ENCODE results near the gene RPL38.
"Not testable (repeated sequence)": the region's sequence is repeated elsewhere in the genome, so short reads cannot be mapped to it uniquely, and the experiment has no call there.

Gene RPL38

DNA sequence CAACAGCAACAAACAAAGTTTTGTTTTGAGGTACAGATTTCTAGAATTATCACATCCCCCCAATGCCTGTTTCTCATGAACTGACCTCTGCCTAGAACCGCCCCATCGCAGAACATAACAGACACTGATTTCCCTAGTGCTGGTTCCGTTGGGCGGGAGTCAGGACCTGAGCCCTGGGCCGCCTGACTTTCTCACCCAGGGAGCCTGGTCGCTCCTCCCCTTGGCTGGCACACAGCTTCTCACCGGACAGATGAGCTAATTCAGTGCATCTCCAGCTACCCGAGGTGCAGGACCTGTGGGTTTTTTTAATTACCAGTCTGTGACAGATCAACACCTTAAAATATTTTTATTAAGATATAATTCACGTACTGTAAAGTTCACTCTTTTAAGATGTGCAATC is 20.1 kb upstream of the RPL38 start:
- no peak for DNase-seq (ENCODE audit: extremely low read depth in 1 of 2, low read depth in 1 of 2)

DNA sequence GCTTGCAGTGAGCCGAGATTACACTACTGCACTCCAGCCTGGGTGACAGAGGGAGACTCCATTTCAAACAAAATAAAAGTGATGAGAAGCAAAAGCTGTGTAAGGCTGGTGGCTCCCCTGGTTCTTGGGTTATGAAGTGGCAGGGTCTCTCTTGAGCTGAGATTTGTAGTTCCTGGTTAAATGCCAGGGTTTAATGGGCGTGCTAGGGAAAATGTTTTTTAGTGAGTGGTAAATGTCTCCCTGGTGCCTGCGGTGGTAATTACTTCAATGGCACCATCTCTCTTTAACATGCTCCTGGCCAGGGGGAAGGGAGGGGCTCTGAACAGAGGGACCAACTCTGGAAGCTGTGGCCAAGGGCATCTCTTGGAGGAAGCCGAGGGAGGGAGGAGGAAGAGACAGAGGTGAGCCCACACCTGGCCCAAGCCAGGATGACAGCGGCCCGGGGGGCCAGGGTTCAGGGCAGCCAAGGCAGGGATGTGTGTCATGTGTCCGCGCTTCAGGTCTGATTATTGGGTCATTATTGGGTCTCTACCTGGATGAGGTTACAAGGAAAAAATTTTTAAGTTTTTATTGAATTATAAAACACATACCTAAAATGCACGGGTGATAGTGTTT is 17.8 kb upstream of the RPL38 start:
- DNase-seq (ENCODE audit: extremely low read depth in 1 of 2, low read depth in 1 of 2): no peak

DNA sequence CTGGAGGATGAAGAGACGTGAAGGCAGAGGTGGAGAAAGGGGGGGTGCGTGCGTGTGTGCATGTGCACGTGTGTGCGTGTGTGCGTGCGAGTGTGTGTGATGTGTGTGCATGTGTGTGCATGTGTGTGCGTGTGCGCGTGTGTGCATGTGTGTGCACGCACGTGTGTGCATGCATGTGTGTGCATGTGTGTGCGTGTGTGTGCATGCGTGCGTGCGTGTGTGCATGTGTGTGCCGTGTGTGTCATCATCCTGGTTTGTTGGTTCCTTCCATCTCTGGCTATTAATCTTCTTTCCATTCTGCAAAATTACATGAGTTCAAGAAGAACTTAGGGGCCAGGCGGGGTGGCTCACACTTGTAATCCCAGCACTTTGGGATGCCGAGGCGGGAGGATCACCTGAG is 17.0 kb upstream of the RPL38 start:
- DNase-seq (ENCODE audit: extremely low read depth in 1 of 2, low read depth in 1 of 2): no peak

DNA sequence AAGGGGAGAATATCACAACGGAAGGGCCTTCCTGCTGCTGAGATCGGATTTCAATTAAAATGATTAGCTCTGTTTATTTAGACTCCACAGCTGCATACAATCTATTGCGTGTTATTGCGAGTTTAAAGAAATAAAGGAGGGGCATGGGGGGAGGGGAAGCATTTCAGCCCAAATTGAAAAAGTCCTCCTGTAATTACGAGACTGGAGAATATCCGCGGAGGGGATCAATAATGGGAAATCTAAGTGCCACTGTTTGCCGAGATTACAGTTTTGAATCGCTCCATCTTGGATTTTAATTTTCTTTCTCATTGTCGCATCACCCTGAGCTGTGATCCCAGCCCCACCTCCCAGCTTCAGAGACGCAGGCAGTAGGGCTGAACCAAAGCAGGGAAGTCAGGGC is 15.7 kb upstream of the RPL38 start:
- no peak for DNase-seq (ENCODE audit: extremely low read depth in 1 of 2, low read depth in 1 of 2)

DNA sequence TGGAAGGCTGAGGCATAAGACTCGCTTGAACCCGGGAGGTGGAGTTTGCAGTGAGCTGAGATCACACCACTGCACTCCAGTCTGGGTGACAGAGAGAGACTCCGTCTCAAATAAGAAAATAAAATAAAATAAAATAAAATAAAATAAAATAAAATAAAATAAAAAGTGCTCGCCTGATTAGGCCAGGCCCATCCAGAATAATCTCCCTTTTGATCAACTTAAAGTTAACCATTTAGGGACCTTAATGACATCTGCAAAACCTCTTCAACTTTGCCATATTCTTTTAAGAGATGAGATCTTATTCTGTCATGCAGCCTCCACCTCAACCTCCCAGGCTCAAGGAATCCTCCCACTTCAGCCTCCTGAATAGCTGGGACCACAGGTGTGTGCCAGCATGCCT is 14.8 kb upstream of the RPL38 start:
- DNase-seq (ENCODE audit: extremely low read depth in 1 of 2, low read depth in 1 of 2): not testable (repeated sequence)

DNA sequence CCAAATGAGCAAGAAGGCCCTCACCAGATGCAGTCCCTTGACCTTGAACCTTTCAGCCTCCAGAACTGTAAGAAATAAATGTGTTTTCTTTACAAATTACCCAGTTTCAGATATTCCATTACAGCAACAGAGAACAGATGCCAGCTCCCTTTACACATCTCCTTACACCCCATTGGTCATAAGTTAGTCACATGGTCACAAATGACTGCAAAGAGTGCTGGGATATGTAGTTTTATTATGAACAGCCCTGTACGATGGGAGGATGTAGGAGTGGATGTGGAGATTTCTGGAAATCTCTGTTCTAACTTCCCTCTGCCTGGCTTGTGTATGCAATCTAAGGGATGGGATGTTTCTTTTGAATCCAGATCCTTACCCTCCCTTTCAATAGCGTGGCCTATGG is 13.3 kb upstream of the RPL38 start:
- DNase-seq (ENCODE audit: extremely low read depth in 1 of 2, low read depth in 1 of 2): no peak

DNA sequence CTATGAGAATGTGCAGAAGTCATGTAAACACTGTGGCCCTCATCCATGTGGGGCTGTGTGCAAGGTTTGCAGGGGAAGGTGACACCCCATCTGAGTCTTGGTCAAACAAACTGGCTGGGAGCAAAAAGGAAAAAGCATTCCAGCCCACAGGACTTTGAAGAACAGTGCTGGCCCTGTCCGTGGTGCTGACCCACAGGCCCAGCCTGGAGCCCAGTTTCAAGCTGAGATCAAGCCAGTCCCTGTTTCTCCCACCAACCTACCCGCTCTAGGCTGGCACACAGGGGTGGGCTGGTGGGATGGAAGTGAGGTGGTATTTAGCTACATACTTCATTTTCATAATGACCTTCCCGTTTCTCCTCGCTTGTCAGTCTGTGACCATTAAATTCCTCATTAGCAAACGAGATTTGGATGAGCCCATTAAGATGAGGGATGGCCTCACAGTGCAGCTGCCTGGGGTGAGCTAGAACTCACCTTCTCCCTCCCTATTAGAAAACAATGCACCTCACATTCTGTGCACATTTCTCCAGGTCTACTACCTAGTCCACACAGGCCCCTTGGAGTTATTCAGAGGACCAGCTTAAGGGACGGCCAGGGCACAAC is 12.6 kb upstream of the RPL38 start:
- no peak for DNase-seq (ENCODE audit: extremely low read depth in 1 of 2, low read depth in 1 of 2)

DNA sequence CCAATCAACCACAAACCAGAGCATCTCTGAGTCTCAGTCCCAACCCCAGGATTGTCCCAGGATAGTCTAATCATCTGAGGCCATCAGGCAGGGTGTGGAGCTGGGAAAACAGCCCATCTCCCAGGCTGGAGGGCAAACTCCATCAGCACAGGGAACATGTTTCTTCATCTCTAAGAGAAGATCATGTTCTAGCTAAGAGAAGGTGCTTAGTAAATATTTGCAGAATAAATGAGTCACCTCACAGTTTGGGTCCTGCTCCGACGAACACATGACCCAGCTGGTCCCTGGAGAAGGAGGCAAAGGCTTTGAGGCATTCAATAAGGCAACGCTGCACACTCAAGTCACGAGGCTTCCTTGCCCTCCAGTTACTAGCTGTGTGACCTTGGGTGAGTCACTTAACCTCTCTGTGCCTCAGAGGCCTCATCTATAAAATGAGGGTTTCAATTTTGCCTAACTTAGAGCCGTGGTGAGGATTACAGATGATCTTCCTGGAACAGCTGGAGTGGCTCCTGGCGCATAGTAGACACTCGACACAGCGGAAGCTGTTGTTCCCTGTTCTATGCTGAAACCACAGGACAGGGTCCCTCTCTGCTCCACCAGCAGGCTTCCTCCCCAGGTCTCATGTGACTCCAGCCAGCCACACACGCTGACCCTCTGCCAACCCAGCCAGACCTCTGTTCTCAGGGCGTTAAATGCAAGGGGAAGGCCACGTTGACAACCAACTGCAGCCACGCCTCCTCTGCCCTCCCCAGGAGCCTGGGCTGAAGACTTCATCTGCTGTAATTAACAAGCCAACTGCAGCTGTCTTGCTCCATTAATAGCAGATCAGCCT is 10.3 kb upstream of the RPL38 start:
- DNase-seq (ENCODE audit: extremely low read depth in 1 of 2, low read depth in 1 of 2): no peak

DNA sequence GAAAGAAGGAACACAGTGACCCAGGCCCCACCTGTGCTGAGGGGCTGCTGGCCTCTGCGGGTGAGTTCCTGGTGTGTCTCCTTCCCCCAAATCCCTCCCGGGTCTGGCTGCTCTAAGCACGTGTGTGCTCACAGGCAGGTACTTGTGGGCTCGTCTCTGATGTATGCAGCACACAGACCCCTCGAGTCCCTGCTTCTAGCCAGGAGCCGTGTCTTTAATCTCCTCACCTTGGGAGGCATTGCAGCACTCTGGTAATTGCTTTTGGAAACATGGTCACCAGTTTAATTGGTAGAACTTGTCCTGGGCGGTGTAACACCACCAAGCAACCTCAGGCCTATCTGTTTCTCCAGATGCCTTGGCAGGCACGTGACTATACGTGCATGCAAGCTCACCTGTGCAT is 8.8 kb upstream of the RPL38 start:
- DNase-seq (ENCODE audit: extremely low read depth in 1 of 2, low read depth in 1 of 2): no peak

DNA sequence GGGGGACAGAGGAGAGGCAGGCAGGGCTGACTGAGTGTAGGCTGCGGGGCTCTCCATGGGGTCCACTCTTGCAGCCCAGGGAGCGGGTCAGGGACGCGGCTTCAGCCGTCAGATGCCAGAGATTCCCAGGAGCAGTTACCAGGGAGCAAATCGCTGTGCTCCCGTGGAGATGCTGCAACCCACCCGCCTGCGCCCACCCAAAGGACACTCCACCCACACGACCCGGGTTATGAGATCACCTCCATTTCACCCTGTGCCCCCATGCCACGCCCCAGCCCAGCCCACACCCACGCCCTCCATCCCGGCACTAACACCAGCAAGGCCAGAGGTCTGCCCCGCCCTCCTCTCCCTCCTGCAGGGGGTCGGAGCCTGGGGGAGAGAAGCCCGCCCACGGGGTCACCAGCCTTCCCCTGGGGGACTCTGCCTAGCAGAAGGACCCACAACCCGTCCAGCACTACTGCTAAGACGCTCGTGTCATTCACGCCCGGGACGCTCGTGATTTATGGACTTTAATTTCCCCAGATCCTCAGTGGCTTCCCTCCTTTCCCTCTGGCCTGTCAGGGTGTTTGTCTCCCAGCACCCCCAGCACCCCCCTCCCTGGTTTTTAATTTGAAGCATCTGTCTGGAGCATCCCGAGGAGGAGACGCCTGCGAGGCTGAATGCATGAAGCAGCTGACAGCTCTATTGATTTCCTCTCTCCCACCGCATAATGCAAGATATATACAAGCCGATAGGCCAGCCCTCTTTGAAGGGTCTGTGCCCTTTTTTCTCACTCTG is 6.7 kb upstream of the RPL38 start:
- DNase-seq (ENCODE audit: extremely low read depth in 1 of 2, low read depth in 1 of 2): no peak

DNA sequence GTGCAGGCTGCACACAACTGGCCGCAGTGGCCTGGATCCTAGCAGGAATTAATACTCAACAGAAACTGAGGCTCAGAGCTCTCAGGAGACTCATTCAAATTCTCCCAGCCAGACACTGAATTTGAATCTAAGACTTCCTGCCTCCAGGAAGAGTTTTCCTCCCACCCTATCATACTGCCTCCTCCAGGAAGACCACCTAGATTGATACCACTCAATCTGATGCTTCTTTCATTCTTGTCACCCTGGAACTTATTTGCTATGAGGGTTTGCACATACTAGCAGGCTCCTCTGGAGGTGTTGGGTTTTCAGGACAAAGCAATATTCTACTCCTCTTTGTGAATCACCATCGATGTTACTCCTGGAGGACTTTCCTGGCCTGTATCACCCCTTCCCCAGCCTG is 5.7 kb upstream of the RPL38 start:
- DNase-seq (ENCODE audit: extremely low read depth in 1 of 2, low read depth in 1 of 2): no peak

DNA sequence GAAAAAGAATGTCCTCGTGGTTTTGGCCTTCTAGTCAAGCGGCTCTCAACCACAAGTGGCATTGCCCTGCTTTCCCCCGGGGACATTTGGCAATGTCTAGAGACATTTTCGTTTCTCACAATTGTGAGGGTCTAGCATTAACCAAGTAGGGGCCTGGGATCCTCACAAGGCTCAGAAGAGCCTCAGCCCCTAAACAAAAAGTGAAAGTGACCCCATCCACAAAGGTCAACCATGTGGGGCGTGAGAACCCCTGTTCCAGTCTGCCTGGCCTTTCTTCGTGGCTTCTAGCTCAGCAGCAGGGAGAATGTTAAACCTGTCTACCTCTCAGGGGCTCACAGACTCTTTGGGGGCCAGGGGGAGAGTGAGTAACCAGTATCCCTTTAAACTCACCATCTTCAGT is 4.8 kb upstream of the RPL38 start:
- DNase-seq (ENCODE audit: extremely low read depth in 1 of 2, low read depth in 1 of 2): no peak

DNA sequence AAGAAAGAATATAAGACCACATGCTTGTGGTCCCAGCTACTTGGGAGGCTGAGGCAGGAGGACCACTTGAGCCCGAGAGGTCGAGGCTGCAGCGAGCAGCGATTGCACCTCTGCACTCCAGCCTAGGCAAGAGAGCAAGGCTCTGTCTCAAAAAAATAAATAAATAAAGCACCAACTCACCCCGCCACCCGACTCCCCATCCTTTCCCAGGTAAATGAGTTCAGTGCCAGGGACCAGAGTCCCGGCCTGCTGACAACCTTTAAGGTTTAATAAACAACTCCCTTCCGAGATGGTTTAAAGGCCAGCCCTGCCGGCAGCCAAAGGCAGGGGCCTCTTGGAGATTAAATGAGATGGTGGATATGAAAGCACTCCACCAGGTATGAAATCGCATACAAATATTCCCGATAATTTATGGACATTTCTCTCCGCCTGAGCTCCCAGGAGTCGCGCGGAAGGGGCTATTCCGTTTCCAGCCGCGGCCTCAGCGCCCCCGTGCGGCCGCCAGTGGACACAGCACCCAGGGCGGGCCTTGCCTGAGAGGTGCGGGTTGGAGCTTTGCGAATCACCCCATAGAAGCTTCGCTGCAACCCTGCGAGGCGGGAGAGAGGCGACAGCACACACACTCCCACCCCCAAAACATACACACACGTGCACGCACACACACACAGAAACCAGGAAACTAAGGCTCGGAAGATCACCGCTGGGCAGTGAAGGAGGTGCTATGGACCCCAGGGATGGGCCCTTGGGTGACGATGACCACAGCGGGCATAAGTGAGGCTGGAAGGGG is 4.0 kb upstream of the RPL38 start:
- peak; percentile 38 to 41 for DNase-seq (ENCODE audit: extremely low read depth in 1 of 2, low read depth in 1 of 2)

DNA sequence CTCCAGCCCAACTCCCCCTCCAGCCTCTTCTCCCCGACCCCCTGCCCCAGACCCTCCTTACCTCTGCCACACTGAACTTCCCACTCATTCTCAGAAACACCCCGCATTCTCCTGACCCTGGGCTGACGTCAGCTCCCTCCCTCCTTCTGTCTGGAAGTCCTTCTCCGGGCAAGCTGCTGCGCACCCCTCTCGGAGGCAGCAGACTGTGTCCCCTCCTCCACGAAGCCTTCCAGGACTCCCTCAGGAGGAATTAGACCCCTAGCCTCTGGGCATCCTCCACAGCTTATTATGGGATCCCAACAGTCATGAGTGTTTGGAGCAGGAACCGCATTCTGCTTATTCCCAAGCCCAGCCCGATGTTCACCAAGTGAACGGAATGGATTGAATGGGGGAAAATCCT is 3.4 kb upstream of the RPL38 start:
- no peak for DNase-seq (ENCODE audit: extremely low read depth in 1 of 2, low read depth in 1 of 2)

DNA sequence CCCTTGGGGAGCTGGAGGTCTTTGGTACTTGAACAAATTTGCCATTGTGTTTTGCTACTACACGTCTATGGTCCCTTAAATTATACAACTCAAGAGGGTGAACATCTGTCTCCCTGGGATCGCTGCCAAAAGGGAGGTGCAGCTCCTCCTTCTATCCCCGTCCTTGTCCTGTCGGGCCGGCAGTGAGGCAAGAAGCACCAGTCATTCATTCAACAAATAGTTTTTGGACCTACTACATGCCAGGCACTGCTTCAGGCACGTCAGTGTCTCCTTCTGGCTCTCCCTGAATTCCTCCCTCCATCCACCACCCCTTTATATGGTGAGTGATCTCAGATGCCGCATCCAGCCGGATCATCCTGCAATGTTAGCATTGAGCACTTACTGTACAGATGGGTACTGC is 2.2 kb upstream of the RPL38 start:
- DNase-seq (ENCODE audit: extremely low read depth in 1 of 2, low read depth in 1 of 2): no peak

DNA sequence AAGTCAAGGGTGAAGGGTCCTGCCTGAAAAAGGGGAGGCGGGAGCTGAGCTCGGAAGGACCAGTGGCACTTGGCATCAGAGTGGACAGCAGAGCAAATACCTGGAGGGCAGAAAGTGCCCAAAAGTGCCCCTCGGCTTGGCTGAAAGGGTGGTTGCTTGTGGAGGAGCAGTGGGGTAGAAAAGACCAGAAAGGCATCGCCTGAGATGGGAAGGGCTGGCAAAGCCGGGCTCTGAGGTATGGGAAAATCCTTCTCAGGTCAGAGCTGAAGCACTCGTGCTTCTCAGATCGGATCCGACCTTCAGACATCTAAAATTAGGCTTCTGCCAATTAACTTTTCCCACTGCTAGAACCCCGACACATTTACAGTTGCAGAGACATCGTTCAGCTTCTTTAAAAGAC is 1.5 kb upstream of the RPL38 start:
- DNase-seq (ENCODE audit: extremely low read depth in 1 of 2, low read depth in 1 of 2): no peak

DNA sequence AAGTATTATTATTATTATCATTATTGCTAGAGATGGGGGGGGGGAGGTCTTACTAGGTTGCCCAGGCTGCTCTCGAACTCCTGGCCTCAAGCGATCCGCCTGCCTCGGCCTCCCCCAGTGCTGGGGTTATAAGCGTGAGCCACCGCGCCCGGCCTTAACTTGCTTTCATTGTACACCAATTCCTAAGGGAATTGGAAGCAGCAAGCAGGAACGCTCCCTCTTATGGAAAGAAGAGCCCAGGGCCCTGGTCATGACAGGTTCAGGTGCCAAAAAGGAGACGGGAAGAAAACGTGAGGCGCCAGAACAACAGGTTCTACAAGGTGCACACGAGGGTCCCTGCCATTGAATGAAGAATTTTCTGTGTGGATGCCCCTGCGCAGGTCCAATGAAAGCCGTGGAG is 540 bp upstream of the RPL38 start:
- DNase-seq (ENCODE audit: extremely low read depth in 1 of 2, low read depth in 1 of 2): no peak

DNA sequence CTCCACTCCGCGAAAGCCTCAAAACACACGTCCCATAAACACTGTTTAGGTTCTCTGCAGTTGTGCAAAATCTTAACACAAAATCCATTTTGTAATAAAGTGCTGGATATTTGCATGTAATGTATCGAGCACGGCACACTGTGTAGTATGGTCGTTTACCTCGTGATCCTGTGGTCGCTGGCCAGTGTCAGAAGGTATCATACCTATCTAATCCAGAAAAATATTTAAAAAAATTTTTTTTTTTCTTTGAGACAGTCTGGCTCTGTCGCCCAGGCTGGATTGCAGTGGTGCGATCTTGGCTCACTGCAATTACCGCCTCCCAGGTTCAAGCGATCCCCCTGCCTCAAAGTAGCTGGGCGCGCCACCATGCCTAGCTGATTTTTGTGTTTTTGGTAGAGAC is 996 bp downstream of the RPL38 start:
- no peak for DNase-seq (ENCODE audit: extremely low read depth in 1 of 2, low read depth in 1 of 2)

DNA sequence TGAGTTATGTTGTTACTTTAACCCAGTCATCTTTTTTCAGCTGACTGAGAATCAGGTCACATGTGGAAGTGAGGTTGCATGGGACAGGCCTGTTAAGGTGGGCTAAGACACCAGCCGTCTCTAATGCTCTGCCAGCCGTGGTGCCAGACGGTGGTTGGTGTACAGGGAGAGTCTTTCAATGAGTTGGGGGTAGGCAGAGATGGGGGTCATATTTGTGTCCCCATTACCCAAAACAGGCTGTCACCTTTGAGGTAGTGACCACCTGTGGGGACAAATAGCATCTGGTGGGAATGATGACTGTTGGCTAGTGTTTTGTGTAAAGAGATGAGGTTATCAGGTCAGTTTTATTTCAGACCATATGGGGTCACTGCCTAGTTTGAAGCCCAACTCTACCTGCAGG is 1.8 kb downstream of the RPL38 start:
- no peak for DNase-seq (ENCODE audit: extremely low read depth in 1 of 2, low read depth in 1 of 2)

DNA sequence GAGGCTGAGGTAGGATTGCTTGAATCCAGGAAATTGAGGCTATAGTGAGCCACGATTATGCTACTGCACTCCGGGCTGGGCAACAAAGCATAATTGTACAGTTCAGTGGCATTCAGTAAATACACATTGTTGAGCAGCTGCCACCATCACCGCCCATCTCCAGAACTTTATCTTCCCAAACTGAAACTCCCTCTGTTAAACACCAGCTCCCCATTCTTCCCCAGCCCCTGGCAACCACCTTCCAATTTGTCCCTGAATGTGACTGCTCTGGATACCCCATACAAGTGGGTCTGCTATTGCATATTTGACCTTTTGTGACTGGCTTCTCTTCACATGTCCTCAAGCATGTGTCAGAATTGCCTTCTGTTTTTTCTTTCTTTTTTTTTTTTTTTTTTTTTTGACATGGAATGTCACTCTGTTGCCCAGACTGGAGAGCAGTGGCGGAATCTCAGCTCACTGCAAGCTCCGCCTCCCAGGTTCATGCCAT is 2.9 kb downstream of the RPL38 start:
- no peak for DNase-seq (ENCODE audit: extremely low read depth in 1 of 2, low read depth in 1 of 2)

All from stimulated activated CD8-positive, alpha-beta memory T cell treated with anti-CD3 and anti-CD28 coated beads, Interleukin-7, amount 100 ng/mL, for 48 hours (primary cell).